Astrocyte (in vitro differentiated cells and primary cell): ENCODE data around the gene ACADSB. TPM values are rescaled to one million over a fixed set of nuclear protein-coding genes. Genes with fewer than 3 reads are reported as not detected.
A peak's percentile ranks its signal among the peaks of the same experiment; 100 is the strongest.

Source experiments
- DNase-seq: peaks from one replicate; pipeline ENCODE4 v3.0.0-alpha.2; 2010; ENCODE audit warnings: low read depth
- FAIRE-seq: peaks from 2 replicates; lab custom pipeline; 2011; peaks lifted over from hg19 to GRCh38; lab: Jason Lieb, UNC
- H2AFZ ChIP-seq: 2 replicates; pipeline ENCODE4 v1.6.0; 2012; ENCODE audit warnings: low read depth, low read length, inconsistent platforms
- H3K27ac ChIP-seq: 2 replicates; pipeline ENCODE4 v1.5.1; 2011; ENCODE audit warnings: low read depth, low read length, inconsistent platforms
- H3K27me3 ChIP-seq: 2 replicates; pipeline ENCODE4 v1.6.0; 2011; ENCODE audit warnings: low read length, inconsistent platforms; ENCODE audit not compliant: insufficient read depth
- H3K36me3 ChIP-seq: 2 replicates; pipeline ENCODE4 v1.5.1; 2011; ENCODE audit warnings: low read length, inconsistent platforms; ENCODE audit not compliant: insufficient read depth
- H3K4me1 ChIP-seq: 2 replicates; pipeline ENCODE4 v1.5.1; 2011; ENCODE audit warnings: low read length, inconsistent platforms; ENCODE audit not compliant: insufficient read depth
- H3K4me2 ChIP-seq: 2 replicates; pipeline ENCODE4 v1.6.0; 2012; ENCODE audit warnings: low read length, inconsistent platforms
- H3K4me3 ChIP-seq: 2 replicates; pipeline ENCODE4 v1.5.1; 2011; ENCODE audit warnings: low read depth, mild to moderate bottlenecking, low read length, inconsistent platforms; ENCODE audit not compliant: insufficient read depth
- H3K79me2 ChIP-seq: 2 replicates; pipeline ENCODE4 v1.6.0; 2012; ENCODE audit warnings: mild to moderate bottlenecking, low read length, inconsistent platforms; ENCODE audit not compliant: insufficient read depth
- H3K9ac ChIP-seq: 2 replicates; pipeline ENCODE4 v1.6.0; 2012; ENCODE audit warnings: mild to moderate bottlenecking, low read length, inconsistent platforms
- H3K9me3 ChIP-seq: 2 replicates; pipeline ENCODE4 v1.5.1; 2012; ENCODE audit warnings: low read depth, mild to moderate bottlenecking, low read length, inconsistent platforms; ENCODE audit not compliant: insufficient read depth
- H4K20me1 ChIP-seq: 2 replicates; pipeline ENCODE4 v1.6.0; 2012; ENCODE audit warnings: low read length, inconsistent platforms; ENCODE audit not compliant: insufficient read depth
- H3K27ac Mint-ChIP-seq: one replicate; pipeline ENCODE4 v1.8.0; 2021; ENCODE audit warnings: mild to moderate bottlenecking, mixed read lengths; ENCODE audit not compliant: unreplicated experiment
- H3K27me3 Mint-ChIP-seq: one replicate; pipeline ENCODE4 v1.8.0; 2021; ENCODE audit warnings: low read depth, mixed read lengths; ENCODE audit not compliant: unreplicated experiment
- H3K36me3 Mint-ChIP-seq: one replicate; pipeline ENCODE4 v1.8.0; 2021; ENCODE audit warnings: low read depth, mixed read lengths; ENCODE audit not compliant: unreplicated experiment
- H3K4me1 Mint-ChIP-seq: one replicate; pipeline ENCODE4 v1.8.0; 2021; ENCODE audit warnings: low read depth, mixed read lengths; ENCODE audit not compliant: unreplicated experiment
- H3K4me3 Mint-ChIP-seq: one replicate; pipeline ENCODE4 v1.8.0; 2021; ENCODE audit warnings: mild to moderate bottlenecking, moderate library complexity, mixed read lengths; ENCODE audit not compliant: unreplicated experiment
- H3K9me3 Mint-ChIP-seq: one replicate; pipeline ENCODE4 v1.8.0; 2021; ENCODE audit warnings: mild to moderate bottlenecking, mixed read lengths; ENCODE audit not compliant: unreplicated experiment
- EZH2 ChIP-seq: IDR thresholded peaks from 2 replicates; pipeline ENCODE4 v1.6.1; 2012; ENCODE audit warnings: mild to moderate bottlenecking, low read length, inconsistent platforms; ENCODE audit not compliant: insufficient read depth
- total RNA-seq: library from RNA; stranded (reverse); gene quantifications from 2 replicates; pipeline ENCODE4 v1.2.1, GENCODE V29; 2021
- TF ChIP-seq, protein P1 (sequence below): IDR thresholded peaks from 2 replicates; pipeline ENCODE4 v1.5.1; 2011; ENCODE audit warnings: low read depth, mild to moderate bottlenecking, inconsistent platforms, low read length, moderate library complexity; ENCODE audit not compliant: insufficient read depth

ACADSB gene
- total RNA-seq, 1 donor from 2014 or later: 10.0 TPM

DNA sequence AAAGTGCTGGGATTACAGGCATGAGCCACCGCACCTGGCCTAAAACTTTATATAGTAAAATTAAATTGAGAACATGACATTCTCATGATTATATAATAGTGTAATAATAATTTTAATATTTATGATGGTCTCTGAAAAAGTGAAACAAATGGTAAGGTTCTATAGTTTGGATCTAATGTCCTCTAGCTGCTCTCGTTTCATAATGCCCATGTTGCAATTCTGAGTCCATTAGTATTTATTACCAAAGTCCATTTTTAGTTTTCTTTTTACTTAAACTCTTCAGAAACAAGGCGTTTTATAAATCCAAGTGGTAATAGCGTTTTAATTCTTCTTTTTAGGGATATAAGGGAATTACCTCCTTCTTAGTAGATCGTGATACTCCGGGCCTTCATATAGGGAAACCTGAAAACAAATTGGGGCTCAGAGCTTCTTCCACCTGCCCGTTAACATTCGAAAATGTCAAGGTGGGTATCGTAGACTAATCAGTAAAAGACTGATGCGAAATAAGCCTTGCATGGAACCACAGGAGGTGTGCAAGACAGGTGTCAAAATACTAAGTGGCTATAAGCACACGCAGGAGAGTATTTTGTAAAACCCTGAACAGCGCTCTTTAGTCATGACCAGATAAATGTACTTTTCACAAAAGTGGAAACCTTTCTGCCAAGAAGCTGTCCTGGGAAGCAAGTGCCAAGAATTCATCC is 34.1 kb downstream of the ACADSB start:
- Histone ChIP-seq H3K27ac (no peak overlapping the region), H3K9ac (no peak overlapping the region), H3K79me2 (no peaks in the 10 kb centered on the region), H4K20me1 (no peaks in the 10 kb centered on the region), H3K9me3 (no peaks in the 10 kb centered on the region), H3K36me3 (no peaks in the 10 kb centered on the region), H2AFZ (no peak overlapping the region), H3K4me2 (no peak overlapping the region), H3K4me3 (no peak overlapping the region), H3K4me1 (no peaks in the 10 kb centered on the region), H3K27me3 (no peaks in the 10 kb centered on the region)
- Mint-ChIP-seq H3K9me3 (no peaks in the 10 kb centered on the region), H3K27me3 (no peaks in the 10 kb centered on the region), H3K36me3 (no peaks in the 10 kb centered on the region), H3K4me3 (no peak overlapping the region), H3K4me1 (no peaks in the 10 kb centered on the region), H3K27ac (no peak overlapping the region)
- DNase-seq: no peak
- no peak for FAIRE-seq
- no peak for TF ChIP-seq EZH2
- TF ChIP-seq, protein P1, sequence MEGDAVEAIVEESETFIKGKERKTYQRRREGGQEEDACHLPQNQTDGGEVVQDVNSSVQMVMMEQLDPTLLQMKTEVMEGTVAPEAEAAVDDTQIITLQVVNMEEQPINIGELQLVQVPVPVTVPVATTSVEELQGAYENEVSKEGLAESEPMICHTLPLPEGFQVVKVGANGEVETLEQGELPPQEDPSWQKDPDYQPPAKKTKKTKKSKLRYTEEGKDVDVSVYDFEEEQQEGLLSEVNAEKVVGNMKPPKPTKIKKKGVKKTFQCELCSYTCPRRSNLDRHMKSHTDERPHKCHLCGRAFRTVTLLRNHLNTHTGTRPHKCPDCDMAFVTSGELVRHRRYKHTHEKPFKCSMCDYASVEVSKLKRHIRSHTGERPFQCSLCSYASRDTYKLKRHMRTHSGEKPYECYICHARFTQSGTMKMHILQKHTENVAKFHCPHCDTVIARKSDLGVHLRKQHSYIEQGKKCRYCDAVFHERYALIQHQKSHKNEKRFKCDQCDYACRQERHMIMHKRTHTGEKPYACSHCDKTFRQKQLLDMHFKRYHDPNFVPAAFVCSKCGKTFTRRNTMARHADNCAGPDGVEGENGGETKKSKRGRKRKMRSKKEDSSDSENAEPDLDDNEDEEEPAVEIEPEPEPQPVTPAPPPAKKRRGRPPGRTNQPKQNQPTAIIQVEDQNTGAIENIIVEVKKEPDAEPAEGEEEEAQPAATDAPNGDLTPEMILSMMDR: no peak

- no peak overlapping the region for H2AFZ ChIP-seq
- DNase-seq: peak; percentile 22
These were observed 34.7 kb downstream of the ACADSB start for GRCh38 chr10:123043409-123043925.

More at GRCh38 chr10:123043409-123043925, 34.7 kb downstream of the ACADSB start:
- Mint-ChIP-seq H3K4me3 (no peak overlapping the region), H3K27ac (no peak overlapping the region), H3K4me1 (no peaks in the 10 kb centered on the region), H3K9me3 (no peaks in the 10 kb centered on the region), H3K36me3 (no peaks in the 10 kb centered on the region), H3K27me3 (no peaks in the 10 kb centered on the region)
- no peak overlapping the region for H3K9ac ChIP-seq
- peak; percentile 41 for FAIRE-seq
- no peak overlapping the region for H3K4me2 ChIP-seq
- H4K20me1 ChIP-seq: no peaks in the 10 kb centered on the region
- H3K4me3 ChIP-seq: no peak overlapping the region
- H3K36me3 ChIP-seq: no peaks in the 10 kb centered on the region
- no peak for TF ChIP-seq EZH2
- TF ChIP-seq, protein P1: peak; percentile 79
- H3K9me3 ChIP-seq: no peaks in the 10 kb centered on the region
- no peaks in the 10 kb centered on the region for H3K4me1 ChIP-seq
- H3K27ac ChIP-seq: no peak overlapping the region
- H3K79me2 ChIP-seq: no peaks in the 10 kb centered on the region
- no peaks in the 10 kb centered on the region for H3K27me3 ChIP-seq
